Measurements from ENCODE around the gene PARVA. TPM values are rescaled to one million over a fixed set of nuclear protein-coding genes. Genes with fewer than 3 reads are reported as not detected.

The PARVA gene
- total RNA-seq, 1 donor from 2014 or later = 53.3 TPM

GRCh38 chr11:12453243-12453642 lies 75.9 kb downstream of the PARVA start:
- no peak for TF ChIP-seq CTCF (IDR thresholded peaks at IDR 0.05; ENCODE audit: unreplicated experiment)
- DNase-seq (ENCODE audit: low spot score) = no peak
- peaks cover 1% of the 10 kb centered on the region for H3K27me3 Mint-ChIP-seq (ENCODE audit: unreplicated experiment)
- no peak overlapping the region for H3K4me3 Mint-ChIP-seq (ENCODE audit: unreplicated experiment)
- peaks cover 1% of the 10 kb centered on the region for H3K36me3 Mint-ChIP-seq (ENCODE audit: low read depth, unreplicated experiment)
- H3K9me3 Mint-ChIP-seq (ENCODE audit: unreplicated experiment) = no peaks in the 10 kb centered on the region
- no peak overlapping the region for H3K27ac Mint-ChIP-seq (ENCODE audit: unreplicated experiment)
- peaks cover 21% of the 10 kb centered on the region for H3K4me1 Mint-ChIP-seq (ENCODE audit: unreplicated experiment)

GRCh38 chr11:12454782-12455181 lies 77.4 kb downstream of the PARVA start:
- H3K36me3 Mint-ChIP-seq (ENCODE audit: low read depth, unreplicated experiment) = no peaks in the 10 kb centered on the region
- peaks cover 32% of the 10 kb centered on the region for H3K4me1 Mint-ChIP-seq (ENCODE audit: unreplicated experiment)
- H3K4me3 Mint-ChIP-seq (ENCODE audit: unreplicated experiment) = no peak overlapping the region
- no peak for DNase-seq (ENCODE audit: low spot score)
- H3K27ac Mint-ChIP-seq (ENCODE audit: unreplicated experiment) = no peak overlapping the region
- H3K27me3 Mint-ChIP-seq (ENCODE audit: unreplicated experiment) = no peaks in the 10 kb centered on the region
- TF ChIP-seq CTCF (IDR thresholded peaks at IDR 0.05; ENCODE audit: unreplicated experiment) = no peak
- H3K9me3 Mint-ChIP-seq (ENCODE audit: unreplicated experiment) = no peaks in the 10 kb centered on the region

- no peak for DNase-seq (ENCODE audit: low spot score)
- H3K4me3 Mint-ChIP-seq (ENCODE audit: unreplicated experiment) = no peak overlapping the region
- no peaks in the 10 kb centered on the region for H3K36me3 Mint-ChIP-seq (ENCODE audit: low read depth, unreplicated experiment)
- no peaks in the 10 kb centered on the region for H3K9me3 Mint-ChIP-seq (ENCODE audit: unreplicated experiment)
- H3K27ac Mint-ChIP-seq (ENCODE audit: unreplicated experiment) = no peak overlapping the region
- H3K27me3 Mint-ChIP-seq (ENCODE audit: unreplicated experiment) = no peaks in the 10 kb centered on the region
- peaks cover 40% of the 10 kb centered on the region for H3K4me1 Mint-ChIP-seq (ENCODE audit: unreplicated experiment)
- TF ChIP-seq CTCF (IDR thresholded peaks at IDR 0.05; ENCODE audit: unreplicated experiment) = no peak
Observed at GRCh38 chr11:12455938-12456337, 78.6 kb downstream of the PARVA start.

- H3K9me3 Mint-ChIP-seq (ENCODE audit: unreplicated experiment) = no peaks in the 10 kb centered on the region
- no peak for DNase-seq (ENCODE audit: low spot score)
- H3K27me3 Mint-ChIP-seq (ENCODE audit: unreplicated experiment) = no peaks in the 10 kb centered on the region
- no peak overlapping the region for H3K27ac Mint-ChIP-seq (ENCODE audit: unreplicated experiment)
- peaks cover 40% of the 10 kb centered on the region for H3K4me1 Mint-ChIP-seq (ENCODE audit: unreplicated experiment)
- no peak for TF ChIP-seq CTCF (IDR thresholded peaks at IDR 0.05; ENCODE audit: unreplicated experiment)
- no peak overlapping the region for H3K4me3 Mint-ChIP-seq (ENCODE audit: unreplicated experiment)
- H3K36me3 Mint-ChIP-seq (ENCODE audit: low read depth, unreplicated experiment) = no peaks in the 10 kb centered on the region
Observed at GRCh38 chr11:12456651-12457579, 79.5 kb downstream of the PARVA start.

- Mint-ChIP-seq H3K4me3 (ENCODE audit: unreplicated experiment) (no peak overlapping the region), H3K27me3 (ENCODE audit: unreplicated experiment) (no peaks in the 10 kb centered on the region), H3K36me3 (ENCODE audit: low read depth, unreplicated experiment) (no peaks in the 10 kb centered on the region), H3K27ac (ENCODE audit: unreplicated experiment) (peak overlapping the region; percentile 45), H3K4me1 (ENCODE audit: unreplicated experiment) (peaks cover 37% of the 10 kb centered on the region), H3K9me3 (ENCODE audit: unreplicated experiment) (no peaks in the 10 kb centered on the region)
- no peak for DNase-seq (ENCODE audit: low spot score)
- no peak for TF ChIP-seq CTCF (IDR thresholded peaks at IDR 0.05; ENCODE audit: unreplicated experiment)
Observed at GRCh38 chr11:12458042-12458441, 80.7 kb downstream of the PARVA start.

Data from endothelial cell (in vitro differentiated cells).